ENCODE results near the gene GOLGA3. TPM values are rescaled to one million over a fixed set of nuclear protein-coding genes. Genes with fewer than 3 reads are reported as not detected.

GOLGA3 gene
- total and polyA plus RNA-seq, 9 of the 15 experiments (the other 6 are each of a cell fraction or from before 2014, with no cell fraction given) = 1.9 to 48.1 (median 18.4) TPM

- TF ChIP-seq, protein P1, sequence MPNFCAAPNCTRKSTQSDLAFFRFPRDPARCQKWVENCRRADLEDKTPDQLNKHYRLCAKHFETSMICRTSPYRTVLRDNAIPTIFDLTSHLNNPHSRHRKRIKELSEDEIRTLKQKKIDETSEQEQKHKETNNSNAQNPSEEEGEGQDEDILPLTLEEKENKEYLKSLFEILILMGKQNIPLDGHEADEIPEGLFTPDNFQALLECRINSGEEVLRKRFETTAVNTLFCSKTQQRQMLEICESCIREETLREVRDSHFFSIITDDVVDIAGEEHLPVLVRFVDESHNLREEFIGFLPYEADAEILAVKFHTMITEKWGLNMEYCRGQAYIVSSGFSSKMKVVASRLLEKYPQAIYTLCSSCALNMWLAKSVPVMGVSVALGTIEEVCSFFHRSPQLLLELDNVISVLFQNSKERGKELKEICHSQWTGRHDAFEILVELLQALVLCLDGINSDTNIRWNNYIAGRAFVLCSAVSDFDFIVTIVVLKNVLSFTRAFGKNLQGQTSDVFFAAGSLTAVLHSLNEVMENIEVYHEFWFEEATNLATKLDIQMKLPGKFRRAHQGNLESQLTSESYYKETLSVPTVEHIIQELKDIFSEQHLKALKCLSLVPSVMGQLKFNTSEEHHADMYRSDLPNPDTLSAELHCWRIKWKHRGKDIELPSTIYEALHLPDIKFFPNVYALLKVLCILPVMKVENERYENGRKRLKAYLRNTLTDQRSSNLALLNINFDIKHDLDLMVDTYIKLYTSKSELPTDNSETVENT (CRISPR knock-in tag; IDR thresholded peaks at IDR 0.05) = peak; percentile 70; the same call in 1 of the 2 replicates
- TF ChIP-seq ATF1 (CRISPR knock-in tag; IDR thresholded peaks at IDR 0.05) = no peak
- TF ChIP-seq ATF1 (tag; IDR thresholded peaks at IDR 0.05) = peak; percentile 46; the same call in 1 of the 2 replicates
- TF ChIP-seq RNF2 (IDR thresholded peaks at IDR 0.05) = peak; percentile 67; the same call in 1 of the 2 replicates
- no peak for TF ChIP-seq POLR3A (IDR thresholded peaks at IDR 0.05; ENCODE audit: borderline replicate concordance, extremely low read depth, insufficient read depth, insufficient read length)
- TF ChIP-seq MTA3 (IDR thresholded peaks at IDR 0.05; ENCODE audit: borderline replicate concordance) = 0 out of 2 replicates have a peak, but pooled peaks have one; percentile 90
- TF ChIP-seq ZNF639 (CRISPR knock-in tag; conservative IDR thresholded peaks at IDR 0.05 in 1 of 2, IDR thresholded peaks at IDR 0.05 in 1 of 2) = peak in 1 of 2 experiments; percentile 99; a peak in 2 of 4 replicates
- no peak for TF ChIP-seq MAFF (IDR thresholded peaks at IDR 0.05; ENCODE audit: low read length)
- TF ChIP-seq CSDE1 (IDR thresholded peaks at IDR 0.05) = peak in 1 of 2 experiments; percentile 60; a peak in 1 of 4 replicates
- peak in 2 of 3 experiments; percentile 71 to 83 for TF ChIP-seq YY1 (IDR thresholded peaks at IDR 0.05; ENCODE audit: borderline replicate concordance in 1 of 3, control insufficient read depth in 1 of 3, extremely low read depth in 1 of 3, insufficient read depth in 3 of 3, insufficient read length in 1 of 3, insufficient replicate concordance in 2 of 3, low read depth in 1 of 3, low read length in 2 of 3)
- no peak for TF ChIP-seq TSHZ1 (CRISPR knock-in tag; IDR thresholded peaks at IDR 0.05)
- TF ChIP-seq ZNF766 (CRISPR knock-in tag; conservative IDR thresholded peaks at IDR 0.05) = peak; percentile 59; the same call in 1 of the 2 replicates
- TF ChIP-seq NBN (IDR thresholded peaks at IDR 0.05; ENCODE audit: low read depth) = peak; percentile 61; the same call in 1 of the 2 replicates
- TF ChIP-seq ZNF143 (CRISPR knock-in tag; IDR thresholded peaks at IDR 0.05) = no peak
- peak; percentile 98 for TF ChIP-seq ZFX (CRISPR knock-in tag; IDR thresholded peaks at IDR 0.05)
- TF ChIP-seq TAF7 (tag; IDR thresholded peaks at IDR 0.05) = peak; percentile 38; the same call in 1 of the 2 replicates
- no peak for TF ChIP-seq ZNF778 (CRISPR knock-in tag; IDR thresholded peaks at IDR 0.05)
- peak; percentile 51 for TF ChIP-seq SMARCA4 (IDR thresholded peaks at IDR 0.05)
- TF ChIP-seq HCFC1 (IDR thresholded peaks at IDR 0.05; ENCODE audit: low read depth, low read length) = peak; percentile 31; the same call in 1 of the 2 replicates
- no peak for TF ChIP-seq PURB (CRISPR knock-in tag; IDR thresholded peaks at IDR 0.05; ENCODE audit: low read depth)
- no peak for TF ChIP-seq NFIX (CRISPR knock-in tag; IDR thresholded peaks at IDR 0.05; ENCODE audit: low read depth)
Observed at GRCh38 chr12:132761921-132762583, 66.6 kb downstream of the GOLGA3 start (continued).
